Astrocyte (in vitro differentiated cells and primary cell): Measurements from ENCODE around the gene C10orf143. TPM values are rescaled to one million over a fixed set of nuclear protein-coding genes. Genes with fewer than 3 reads are reported as not detected.

Source experiments
- DNase-seq: peaks from one replicate; pipeline ENCODE4 v3.0.0-alpha.2; 2010; ENCODE audit warnings: low read depth
- FAIRE-seq: peaks from 2 replicates; lab custom pipeline; 2011; peaks lifted over from hg19 to GRCh38; lab: Jason Lieb, UNC
- H2AFZ ChIP-seq: 2 replicates; pipeline ENCODE4 v1.6.0; 2012; ENCODE audit warnings: low read depth, low read length, inconsistent platforms
- H3K27ac ChIP-seq: 2 replicates; pipeline ENCODE4 v1.5.1; 2011; ENCODE audit warnings: low read depth, low read length, inconsistent platforms
- H3K27me3 ChIP-seq: 2 replicates; pipeline ENCODE4 v1.6.0; 2011; ENCODE audit warnings: low read length, inconsistent platforms; ENCODE audit not compliant: insufficient read depth
- H3K36me3 ChIP-seq: 2 replicates; pipeline ENCODE4 v1.5.1; 2011; ENCODE audit warnings: low read length, inconsistent platforms; ENCODE audit not compliant: insufficient read depth
- H3K4me1 ChIP-seq: 2 replicates; pipeline ENCODE4 v1.5.1; 2011; ENCODE audit warnings: low read length, inconsistent platforms; ENCODE audit not compliant: insufficient read depth
- H3K4me2 ChIP-seq: 2 replicates; pipeline ENCODE4 v1.6.0; 2012; ENCODE audit warnings: low read length, inconsistent platforms
- H3K4me3 ChIP-seq: 2 replicates; pipeline ENCODE4 v1.5.1; 2011; ENCODE audit warnings: low read depth, mild to moderate bottlenecking, low read length, inconsistent platforms; ENCODE audit not compliant: insufficient read depth
- H3K79me2 ChIP-seq: 2 replicates; pipeline ENCODE4 v1.6.0; 2012; ENCODE audit warnings: mild to moderate bottlenecking, low read length, inconsistent platforms; ENCODE audit not compliant: insufficient read depth
- H3K9ac ChIP-seq: 2 replicates; pipeline ENCODE4 v1.6.0; 2012; ENCODE audit warnings: mild to moderate bottlenecking, low read length, inconsistent platforms
- H3K9me3 ChIP-seq: 2 replicates; pipeline ENCODE4 v1.5.1; 2012; ENCODE audit warnings: low read depth, mild to moderate bottlenecking, low read length, inconsistent platforms; ENCODE audit not compliant: insufficient read depth
- H4K20me1 ChIP-seq: 2 replicates; pipeline ENCODE4 v1.6.0; 2012; ENCODE audit warnings: low read length, inconsistent platforms; ENCODE audit not compliant: insufficient read depth
- H3K27ac Mint-ChIP-seq: one replicate; pipeline ENCODE4 v1.8.0; 2021; ENCODE audit warnings: mild to moderate bottlenecking, mixed read lengths; ENCODE audit not compliant: unreplicated experiment
- H3K27me3 Mint-ChIP-seq: one replicate; pipeline ENCODE4 v1.8.0; 2021; ENCODE audit warnings: low read depth, mixed read lengths; ENCODE audit not compliant: unreplicated experiment
- H3K36me3 Mint-ChIP-seq: one replicate; pipeline ENCODE4 v1.8.0; 2021; ENCODE audit warnings: low read depth, mixed read lengths; ENCODE audit not compliant: unreplicated experiment
- H3K4me1 Mint-ChIP-seq: one replicate; pipeline ENCODE4 v1.8.0; 2021; ENCODE audit warnings: low read depth, mixed read lengths; ENCODE audit not compliant: unreplicated experiment
- H3K4me3 Mint-ChIP-seq: one replicate; pipeline ENCODE4 v1.8.0; 2021; ENCODE audit warnings: mild to moderate bottlenecking, moderate library complexity, mixed read lengths; ENCODE audit not compliant: unreplicated experiment
- H3K9me3 Mint-ChIP-seq: one replicate; pipeline ENCODE4 v1.8.0; 2021; ENCODE audit warnings: mild to moderate bottlenecking, mixed read lengths; ENCODE audit not compliant: unreplicated experiment
- EZH2 ChIP-seq: IDR thresholded peaks from 2 replicates; pipeline ENCODE4 v1.6.1; 2012; ENCODE audit warnings: mild to moderate bottlenecking, low read length, inconsistent platforms; ENCODE audit not compliant: insufficient read depth
- total RNA-seq: library from RNA; stranded (reverse); gene quantifications from 2 replicates; pipeline ENCODE4 v1.2.1, GENCODE V29; 2021
- TF ChIP-seq, protein P1 (sequence below): IDR thresholded peaks from 2 replicates; pipeline ENCODE4 v1.5.1; 2011; ENCODE audit warnings: low read depth, mild to moderate bottlenecking, inconsistent platforms, low read length, moderate library complexity; ENCODE audit not compliant: insufficient read depth

Gene C10orf143
- total RNA-seq, 1 donor from 2014 or later, result 0.73 TPM

DNA sequence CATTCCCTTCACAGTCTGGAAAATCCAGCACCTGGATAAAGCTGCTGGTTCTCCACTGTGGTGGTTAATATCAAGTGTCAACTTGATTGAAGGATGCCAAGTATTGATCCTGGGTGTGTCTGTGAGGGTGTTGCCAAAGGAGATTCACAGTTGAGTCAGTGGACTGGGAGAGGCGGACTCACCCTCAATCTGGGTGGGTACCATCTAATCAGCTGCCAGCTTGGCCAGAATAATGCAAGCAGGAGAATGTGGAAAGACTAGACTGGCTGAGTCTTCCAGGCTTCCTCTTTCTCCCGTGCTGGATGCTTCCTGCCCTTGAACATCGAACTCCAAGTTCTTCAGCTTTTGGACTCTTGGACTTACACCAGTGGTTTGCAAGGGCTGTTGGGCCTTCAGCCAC is 48.4 kb downstream of the C10orf143 start:
- H3K9me3 Mint-ChIP-seq, result peaks cover 2% of the 10 kb centered on the region

DNA sequence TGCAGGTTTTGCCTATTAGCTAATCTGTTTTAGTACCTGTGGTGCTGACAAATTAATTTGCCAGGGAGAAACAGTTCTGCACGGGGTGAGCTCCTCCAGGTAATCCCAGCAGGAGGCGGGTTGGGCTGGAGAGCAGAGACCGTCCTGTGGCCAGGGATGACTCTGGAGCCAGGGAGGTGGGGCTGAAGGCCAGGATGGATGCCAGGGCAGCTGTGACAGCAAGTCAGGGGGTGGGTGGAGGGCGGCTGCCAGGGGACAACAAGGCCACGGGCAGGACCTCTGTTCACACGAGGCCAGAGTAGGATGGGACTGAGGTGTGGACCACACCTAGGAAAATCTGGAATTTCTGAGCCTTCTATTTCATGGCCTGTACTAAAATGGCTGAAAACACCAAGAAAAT is 48.9 kb downstream of the C10orf143 start:
- H3K4me2 ChIP-seq, result no peak overlapping the region
- no peaks in the 10 kb centered on the region for H3K27me3 ChIP-seq
- no peak overlapping the region for H3K27ac Mint-ChIP-seq
- H3K4me1 ChIP-seq, result no peaks in the 10 kb centered on the region
- no peaks in the 10 kb centered on the region for H3K9me3 ChIP-seq
- H3K36me3 ChIP-seq, result no peaks in the 10 kb centered on the region
- H3K4me3 ChIP-seq, result no peak overlapping the region
- H3K27ac ChIP-seq, result no peak overlapping the region
- H3K27me3 Mint-ChIP-seq, result peaks cover 9% of the 10 kb centered on the region
- FAIRE-seq (no peak), DNase-seq (no peak)
- no peak for TF ChIP-seq EZH2
- TF ChIP-seq, protein P1, sequence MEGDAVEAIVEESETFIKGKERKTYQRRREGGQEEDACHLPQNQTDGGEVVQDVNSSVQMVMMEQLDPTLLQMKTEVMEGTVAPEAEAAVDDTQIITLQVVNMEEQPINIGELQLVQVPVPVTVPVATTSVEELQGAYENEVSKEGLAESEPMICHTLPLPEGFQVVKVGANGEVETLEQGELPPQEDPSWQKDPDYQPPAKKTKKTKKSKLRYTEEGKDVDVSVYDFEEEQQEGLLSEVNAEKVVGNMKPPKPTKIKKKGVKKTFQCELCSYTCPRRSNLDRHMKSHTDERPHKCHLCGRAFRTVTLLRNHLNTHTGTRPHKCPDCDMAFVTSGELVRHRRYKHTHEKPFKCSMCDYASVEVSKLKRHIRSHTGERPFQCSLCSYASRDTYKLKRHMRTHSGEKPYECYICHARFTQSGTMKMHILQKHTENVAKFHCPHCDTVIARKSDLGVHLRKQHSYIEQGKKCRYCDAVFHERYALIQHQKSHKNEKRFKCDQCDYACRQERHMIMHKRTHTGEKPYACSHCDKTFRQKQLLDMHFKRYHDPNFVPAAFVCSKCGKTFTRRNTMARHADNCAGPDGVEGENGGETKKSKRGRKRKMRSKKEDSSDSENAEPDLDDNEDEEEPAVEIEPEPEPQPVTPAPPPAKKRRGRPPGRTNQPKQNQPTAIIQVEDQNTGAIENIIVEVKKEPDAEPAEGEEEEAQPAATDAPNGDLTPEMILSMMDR, result no peak
- no peak overlapping the region for H3K4me3 Mint-ChIP-seq
- peaks cover 2% of the 10 kb centered on the region for H3K9me3 Mint-ChIP-seq
- no peaks in the 10 kb centered on the region for H3K36me3 Mint-ChIP-seq
- no peaks in the 10 kb centered on the region for H4K20me1 ChIP-seq
- no peaks in the 10 kb centered on the region for H3K4me1 Mint-ChIP-seq
- H3K9ac ChIP-seq, result no peak overlapping the region
- no peak overlapping the region for H2AFZ ChIP-seq
- H3K79me2 ChIP-seq, result no peaks in the 10 kb centered on the region

More for the DNA sequence above, 48.4 kb downstream of the C10orf143 start:
- Histone ChIP-seq H3K9ac (no peak overlapping the region), H3K27ac (no peak overlapping the region), H3K27me3 (no peaks in the 10 kb centered on the region), H4K20me1 (no peaks in the 10 kb centered on the region), H3K36me3 (no peaks in the 10 kb centered on the region), H3K79me2 (no peaks in the 10 kb centered on the region), H3K4me3 (no peak overlapping the region), H3K4me2 (no peak overlapping the region), H3K9me3 (no peaks in the 10 kb centered on the region), H3K4me1 (no peaks in the 10 kb centered on the region), H2AFZ (no peak overlapping the region)
- no peak for TF ChIP-seq EZH2
- TF ChIP-seq, protein P1, result no peak
- H3K36me3 Mint-ChIP-seq, result no peaks in the 10 kb centered on the region
- H3K4me3 Mint-ChIP-seq, result no peak overlapping the region
- H3K27ac Mint-ChIP-seq, result no peak overlapping the region
- DNase-seq (no peak), FAIRE-seq (no peak)
- no peaks in the 10 kb centered on the region for H3K4me1 Mint-ChIP-seq
- H3K27me3 Mint-ChIP-seq, result peaks cover 10% of the 10 kb centered on the region

DNA sequence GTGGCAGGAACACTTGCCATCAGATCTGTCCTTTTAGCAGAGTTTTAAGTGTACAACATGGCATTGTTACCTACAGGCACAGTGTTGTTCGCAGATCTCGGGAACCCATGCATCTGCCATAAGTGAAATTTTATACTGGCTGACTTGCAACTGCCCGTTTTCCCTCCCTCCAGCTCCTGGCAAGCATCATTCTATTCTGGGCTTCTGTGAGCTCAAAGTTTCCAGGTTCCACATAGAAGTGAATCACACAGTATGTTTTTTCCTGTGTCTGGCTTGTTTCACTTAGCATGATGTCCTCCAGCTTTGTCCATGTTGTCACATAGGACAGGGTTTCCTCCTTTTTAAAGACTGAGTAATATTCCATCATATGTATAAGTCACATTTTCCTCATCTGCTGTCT is 56.6 kb downstream of the C10orf143 start:
- DNase-seq (no peak), FAIRE-seq (no peak)
- Mint-ChIP-seq H3K36me3 (no peaks in the 10 kb centered on the region), H3K4me3 (no peak overlapping the region), H3K27me3 (peaks cover 4% of the 10 kb centered on the region), H3K9me3 (peaks cover 11% of the 10 kb centered on the region), H3K27ac (no peak overlapping the region), H3K4me1 (no peaks in the 10 kb centered on the region)
- peaks cover 4% of the 10 kb centered on the region for H3K9me3 ChIP-seq
- H3K4me2 ChIP-seq, result no peak overlapping the region
- no peak overlapping the region for H3K4me3 ChIP-seq
- H3K36me3 ChIP-seq, result no peaks in the 10 kb centered on the region
- H4K20me1 ChIP-seq, result no peaks in the 10 kb centered on the region
- TF ChIP-seq, protein P1, result no peak
- TF ChIP-seq EZH2, result no peak
- H3K4me1 ChIP-seq, result no peaks in the 10 kb centered on the region
- no peak overlapping the region for H2AFZ ChIP-seq
- H3K27ac ChIP-seq, result no peak overlapping the region
- no peaks in the 10 kb centered on the region for H3K79me2 ChIP-seq
- no peaks in the 10 kb centered on the region for H3K27me3 ChIP-seq
- no peak overlapping the region for H3K9ac ChIP-seq
